HL-60 (cell line): ENCODE results near the gene NTN1.
"Not testable (repeated sequence)": the region's sequence is repeated elsewhere in the genome, so short reads cannot be mapped to it uniquely, and the experiment has no call there.

Source experiments
- DNase-seq, 2 experiments: peaks; one replicate each; pipeline ENCODE4 v3.0.0-alpha.2; 2010 to 2020; ENCODE audit warnings: low read depth in 1 of 2, low spot score in 1 of 2
- H3K27ac ChIP-seq: fragments of 250-450 bp; sonication (Bioruptor Pico); replicated peaks from 2 replicates; pipeline ENCODE4 v1.5.1; 2020; ENCODE audit warnings: mild to moderate bottlenecking, moderate library complexity
- H3K27me3 ChIP-seq: fragments of 250-450 bp; sonication (Bioruptor Pico); 2 replicates; pipeline ENCODE4 v1.5.1; 2021; ENCODE audit warnings: mild to moderate bottlenecking, moderate library complexity; ENCODE audit not compliant: insufficient read depth, poor library complexity, severe bottlenecking
- H3K4me3 ChIP-seq: replicated peaks from 2 replicates; pipeline ENCODE4 v1.5.1; 2011; ENCODE audit warnings: mild to moderate bottlenecking, control low read depth, low read length; ENCODE audit not compliant: insufficient read depth
- GABPA ChIP-seq: IDR thresholded peaks from 2 replicates; pipeline ENCODE4 v1.6.1; 2012; ENCODE audit warnings: low read depth
- POLR2AphosphoS5 ChIP-seq: IDR thresholded peaks from 2 replicates; pipeline ENCODE4 v1.6.1; 2012; ENCODE audit warnings: low read depth
- SPI1 ChIP-seq: IDR thresholded peaks from 2 replicates; pipeline ENCODE4 v1.6.1; 2012; ENCODE audit warnings: low read depth, mild to moderate bottlenecking, borderline replicate concordance
- TF ChIP-seq, protein P1 (sequence below): IDR thresholded peaks from one replicate; pipeline ENCODE4 v1.5.1; 2011; ENCODE audit warnings: low read length, control low read depth, inconsistent platforms; ENCODE audit not compliant: insufficient read depth
- TF ChIP-seq, protein P2 (sequence below): IDR thresholded peaks from 2 replicates; pipeline ENCODE4 v1.6.1; 2012; ENCODE audit warnings: low read depth; ENCODE audit not compliant: insufficient replicate concordance

Gene NTN1

GRCh38 chr17:9105068-9105868 lies 84.0 kb downstream of the NTN1 start:
- no peak overlapping the region for H3K27ac ChIP-seq
- TF ChIP-seq, protein P1, sequence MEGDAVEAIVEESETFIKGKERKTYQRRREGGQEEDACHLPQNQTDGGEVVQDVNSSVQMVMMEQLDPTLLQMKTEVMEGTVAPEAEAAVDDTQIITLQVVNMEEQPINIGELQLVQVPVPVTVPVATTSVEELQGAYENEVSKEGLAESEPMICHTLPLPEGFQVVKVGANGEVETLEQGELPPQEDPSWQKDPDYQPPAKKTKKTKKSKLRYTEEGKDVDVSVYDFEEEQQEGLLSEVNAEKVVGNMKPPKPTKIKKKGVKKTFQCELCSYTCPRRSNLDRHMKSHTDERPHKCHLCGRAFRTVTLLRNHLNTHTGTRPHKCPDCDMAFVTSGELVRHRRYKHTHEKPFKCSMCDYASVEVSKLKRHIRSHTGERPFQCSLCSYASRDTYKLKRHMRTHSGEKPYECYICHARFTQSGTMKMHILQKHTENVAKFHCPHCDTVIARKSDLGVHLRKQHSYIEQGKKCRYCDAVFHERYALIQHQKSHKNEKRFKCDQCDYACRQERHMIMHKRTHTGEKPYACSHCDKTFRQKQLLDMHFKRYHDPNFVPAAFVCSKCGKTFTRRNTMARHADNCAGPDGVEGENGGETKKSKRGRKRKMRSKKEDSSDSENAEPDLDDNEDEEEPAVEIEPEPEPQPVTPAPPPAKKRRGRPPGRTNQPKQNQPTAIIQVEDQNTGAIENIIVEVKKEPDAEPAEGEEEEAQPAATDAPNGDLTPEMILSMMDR: no peak
- TF ChIP-seq GABPA (no peak), POLR2AphosphoS5 (no peak), SPI1 (no peak)
- TF ChIP-seq, protein P2, sequence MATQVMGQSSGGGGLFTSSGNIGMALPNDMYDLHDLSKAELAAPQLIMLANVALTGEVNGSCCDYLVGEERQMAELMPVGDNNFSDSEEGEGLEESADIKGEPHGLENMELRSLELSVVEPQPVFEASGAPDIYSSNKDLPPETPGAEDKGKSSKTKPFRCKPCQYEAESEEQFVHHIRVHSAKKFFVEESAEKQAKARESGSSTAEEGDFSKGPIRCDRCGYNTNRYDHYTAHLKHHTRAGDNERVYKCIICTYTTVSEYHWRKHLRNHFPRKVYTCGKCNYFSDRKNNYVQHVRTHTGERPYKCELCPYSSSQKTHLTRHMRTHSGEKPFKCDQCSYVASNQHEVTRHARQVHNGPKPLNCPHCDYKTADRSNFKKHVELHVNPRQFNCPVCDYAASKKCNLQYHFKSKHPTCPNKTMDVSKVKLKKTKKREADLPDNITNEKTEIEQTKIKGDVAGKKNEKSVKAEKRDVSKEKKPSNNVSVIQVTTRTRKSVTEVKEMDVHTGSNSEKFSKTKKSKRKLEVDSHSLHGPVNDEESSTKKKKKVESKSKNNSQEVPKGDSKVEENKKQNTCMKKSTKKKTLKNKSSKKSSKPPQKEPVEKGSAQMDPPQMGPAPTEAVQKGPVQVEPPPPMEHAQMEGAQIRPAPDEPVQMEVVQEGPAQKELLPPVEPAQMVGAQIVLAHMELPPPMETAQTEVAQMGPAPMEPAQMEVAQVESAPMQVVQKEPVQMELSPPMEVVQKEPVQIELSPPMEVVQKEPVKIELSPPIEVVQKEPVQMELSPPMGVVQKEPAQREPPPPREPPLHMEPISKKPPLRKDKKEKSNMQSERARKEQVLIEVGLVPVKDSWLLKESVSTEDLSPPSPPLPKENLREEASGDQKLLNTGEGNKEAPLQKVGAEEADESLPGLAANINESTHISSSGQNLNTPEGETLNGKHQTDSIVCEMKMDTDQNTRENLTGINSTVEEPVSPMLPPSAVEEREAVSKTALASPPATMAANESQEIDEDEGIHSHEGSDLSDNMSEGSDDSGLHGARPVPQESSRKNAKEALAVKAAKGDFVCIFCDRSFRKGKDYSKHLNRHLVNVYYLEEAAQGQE: no peak

DNA sequence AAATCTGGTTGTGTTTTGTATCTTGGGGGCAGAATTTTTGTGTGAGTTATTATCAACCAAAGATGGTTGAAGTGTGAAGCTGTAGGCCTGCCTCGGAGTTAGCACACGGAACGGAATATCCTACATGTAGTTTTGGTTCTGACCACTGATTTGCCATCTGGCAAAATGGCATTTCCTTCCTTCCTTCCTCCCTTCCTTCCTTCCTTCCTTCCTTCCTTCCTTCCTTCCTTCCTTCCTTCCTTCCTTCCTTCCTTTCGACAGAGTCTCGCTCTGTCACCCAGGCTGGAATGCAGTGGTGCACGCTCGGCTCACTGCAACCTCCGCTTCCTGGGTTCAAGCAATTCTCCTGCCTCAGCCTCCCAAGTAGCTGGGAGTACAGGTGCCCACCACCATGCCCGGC lies 85.0 kb downstream of the NTN1 start:
- not testable (repeated sequence) for H3K27me3 ChIP-seq, DNase-seq, H3K4me3 ChIP-seq, H3K27ac ChIP-seq

More at GRCh38 chr17:9105068-9105868, 84.0 kb downstream of the NTN1 start:
- DNase-seq: no peak
- H3K27me3 ChIP-seq: no peaks in the 10 kb centered on the region
- no peak overlapping the region for H3K4me3 ChIP-seq

- H3K27me3 ChIP-seq: no peaks in the 10 kb centered on the region
- TF ChIP-seq, protein P2: no peak
- TF ChIP-seq, protein P1: no peak
- no peak for TF ChIP-seq POLR2AphosphoS5
- no peak for TF ChIP-seq GABPA
- no peak for TF ChIP-seq SPI1
Observed at GRCh38 chr17:9107527-9107926, 86.2 kb downstream of the NTN1 start.

GRCh38 chr17:9108146-9108545 lies 86.8 kb downstream of the NTN1 start:
- DNase-seq: peak in 1 of 2 experiments; percentile 6
- Histone ChIP-seq H3K27ac (no peak overlapping the region), H3K4me3 (no peak overlapping the region), H3K27me3 (no peaks in the 10 kb centered on the region)
- no peak for TF ChIP-seq POLR2AphosphoS5

More at GRCh38 chr17:9107527-9107926, 86.2 kb downstream of the NTN1 start:
- no peak for DNase-seq
- H3K27ac ChIP-seq: no peak overlapping the region
- no peak overlapping the region for H3K4me3 ChIP-seq

- Histone ChIP-seq H3K27me3 (no peaks in the 10 kb centered on the region), H3K27ac (no peak overlapping the region), H3K4me3 (no peak overlapping the region)
- no peak for DNase-seq
- no peak for TF ChIP-seq SPI1
- no peak for TF ChIP-seq POLR2AphosphoS5
- TF ChIP-seq, protein P1: no peak
- no peak for TF ChIP-seq GABPA
- TF ChIP-seq, protein P2: no peak
Observed at GRCh38 chr17:9109933-9110332, 88.6 kb downstream of the NTN1 start.
